Measurements from ENCODE around the gene ADSL.

The ADSL gene

GRCh38 chr22:40320687-40321086, 25.6 kb upstream of the ADSL start:
- H3K4me3 ChIP-seq (replicated peaks in 1 of 2; ENCODE audit: low read depth in 2 of 2, low read length in 2 of 2): no peak overlapping the region
- no peak for TF ChIP-seq CTCF (IDR thresholded peaks at IDR 0.05; ENCODE audit: low read depth, low read length)
- DNase-seq (ENCODE audit: low read depth in 2 of 2): no peak

GRCh38 chr22:40322021-40322420, 24.3 kb upstream of the ADSL start:
- H3K4me3 ChIP-seq (replicated peaks in 1 of 2; ENCODE audit: low read depth in 2 of 2, low read length in 2 of 2): no peak overlapping the region
- DNase-seq (ENCODE audit: low read depth in 2 of 2): no peak
- no peak for TF ChIP-seq CTCF (IDR thresholded peaks at IDR 0.05; ENCODE audit: low read depth, low read length)

DNA sequence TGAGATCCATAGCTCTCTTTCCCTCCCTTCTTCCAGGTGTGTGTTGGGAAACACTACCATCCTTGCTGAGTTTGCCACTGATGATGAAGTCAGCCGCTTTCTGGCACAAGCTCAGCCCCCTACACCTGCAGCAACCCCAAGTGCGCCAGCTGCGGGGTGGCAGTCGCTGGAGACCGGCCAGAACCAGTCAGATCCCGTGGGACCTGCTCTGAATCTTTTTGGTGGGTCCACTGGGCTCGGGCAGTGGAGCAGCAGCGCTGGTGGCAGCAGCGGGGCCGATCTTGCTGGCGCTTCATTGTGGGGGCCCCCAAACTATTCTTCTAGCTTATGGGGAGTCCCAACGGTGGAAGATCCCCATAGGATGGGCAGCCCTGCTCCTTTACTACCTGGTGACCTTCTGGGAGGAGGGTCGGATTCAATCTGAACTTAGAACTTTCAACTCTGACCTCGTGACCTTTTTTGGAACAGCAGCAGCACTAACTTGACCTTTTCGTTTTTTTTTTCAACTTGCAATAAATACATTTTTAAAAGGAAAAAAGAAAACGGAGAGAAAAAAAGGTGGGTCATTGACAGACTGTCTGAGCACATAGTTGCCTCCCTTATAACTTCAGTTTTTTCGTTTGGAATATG, 23.4 kb upstream of the ADSL start:
- no peak for DNase-seq (ENCODE audit: low read depth in 2 of 2)
- no peak for TF ChIP-seq CTCF (IDR thresholded peaks at IDR 0.05; ENCODE audit: low read depth, low read length)
- H3K4me3 ChIP-seq (replicated peaks in 1 of 2; ENCODE audit: low read depth in 2 of 2, low read length in 2 of 2): no peak overlapping the region

- no peak for TF ChIP-seq CTCF (IDR thresholded peaks at IDR 0.05; ENCODE audit: low read depth, low read length)
- no peak for DNase-seq (ENCODE audit: low read depth in 2 of 2)
- H3K4me3 ChIP-seq (replicated peaks in 1 of 2; ENCODE audit: low read depth in 2 of 2, low read length in 2 of 2): no peak overlapping the region
Measured at GRCh38 chr22:40323681-40324171, 22.6 kb upstream of the ADSL start.

GRCh38 chr22:40324468-40325305, 21.6 kb upstream of the ADSL start:
- H3K4me3 ChIP-seq (replicated peaks in 1 of 2; ENCODE audit: low read depth in 2 of 2, low read length in 2 of 2): no peak overlapping the region
- DNase-seq (ENCODE audit: low read depth in 2 of 2): no peak
- TF ChIP-seq CTCF (IDR thresholded peaks at IDR 0.05; ENCODE audit: low read depth, low read length): no peak

DNA sequence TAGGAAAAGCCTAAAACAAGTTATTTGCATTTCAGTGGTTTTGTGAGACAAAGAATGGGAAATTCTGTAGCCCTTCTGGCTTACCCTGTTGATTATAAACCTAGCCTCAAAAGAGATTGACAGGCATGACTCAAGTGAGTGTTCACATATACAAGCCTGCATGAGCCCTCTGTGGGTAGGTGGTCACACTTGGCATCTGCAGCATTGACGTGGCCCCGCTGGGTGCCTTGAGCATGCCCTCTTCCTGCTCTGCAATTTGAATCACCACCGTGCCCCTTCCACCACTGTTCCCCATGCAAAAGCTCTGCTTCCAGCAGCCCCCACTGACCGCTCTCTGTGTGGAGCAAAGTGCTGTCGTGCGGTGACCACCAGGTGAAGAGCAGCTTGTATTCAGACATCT, 21.0 kb upstream of the ADSL start:
- H3K4me3 ChIP-seq (replicated peaks in 1 of 2; ENCODE audit: low read depth in 2 of 2, low read length in 2 of 2): no peak overlapping the region
- DNase-seq (ENCODE audit: low read depth in 2 of 2): no peak
- TF ChIP-seq CTCF (IDR thresholded peaks at IDR 0.05; ENCODE audit: low read depth, low read length): no peak
